Loucy (cell line): Measurements from ENCODE around the gene TMEM94.

Experiments used
- EZH2phosphoT487 ChIP-seq: fragments of 200-600 bp; IDR thresholded peaks from 2 replicates; pipeline ENCODE4 v1.6.1; 2018; ENCODE audit warnings: antibody characterized with exemption, mild to moderate bottlenecking, moderate library complexity, borderline replicate concordance
- TF ChIP-seq, protein P1 (sequence below): fragments of 200-600 bp; sonication (generic); conservative IDR thresholded peaks from 2 replicates; pipeline ENCODE4 v1.5.1; 2014; ENCODE audit warnings: mild to moderate bottlenecking, antibody characterized with exemption, low read length

GRCh38 chr17:75525806-75526554 is 69.5 kb downstream of the TMEM94 start:
- TF ChIP-seq, protein P1, sequence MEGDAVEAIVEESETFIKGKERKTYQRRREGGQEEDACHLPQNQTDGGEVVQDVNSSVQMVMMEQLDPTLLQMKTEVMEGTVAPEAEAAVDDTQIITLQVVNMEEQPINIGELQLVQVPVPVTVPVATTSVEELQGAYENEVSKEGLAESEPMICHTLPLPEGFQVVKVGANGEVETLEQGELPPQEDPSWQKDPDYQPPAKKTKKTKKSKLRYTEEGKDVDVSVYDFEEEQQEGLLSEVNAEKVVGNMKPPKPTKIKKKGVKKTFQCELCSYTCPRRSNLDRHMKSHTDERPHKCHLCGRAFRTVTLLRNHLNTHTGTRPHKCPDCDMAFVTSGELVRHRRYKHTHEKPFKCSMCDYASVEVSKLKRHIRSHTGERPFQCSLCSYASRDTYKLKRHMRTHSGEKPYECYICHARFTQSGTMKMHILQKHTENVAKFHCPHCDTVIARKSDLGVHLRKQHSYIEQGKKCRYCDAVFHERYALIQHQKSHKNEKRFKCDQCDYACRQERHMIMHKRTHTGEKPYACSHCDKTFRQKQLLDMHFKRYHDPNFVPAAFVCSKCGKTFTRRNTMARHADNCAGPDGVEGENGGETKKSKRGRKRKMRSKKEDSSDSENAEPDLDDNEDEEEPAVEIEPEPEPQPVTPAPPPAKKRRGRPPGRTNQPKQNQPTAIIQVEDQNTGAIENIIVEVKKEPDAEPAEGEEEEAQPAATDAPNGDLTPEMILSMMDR = no peak
- no peak for TF ChIP-seq EZH2phosphoT487
